K562 (cell line): ENCODE results near the gene HJV.

Experiments
- ARHGAP35 ChIP-seq: fragments of 450-650 bp; IDR thresholded peaks from 2 replicates; pipeline ENCODE4 v1.6.1; 2018; ENCODE audit not compliant: partially characterized antibody
- KLF6 ChIP-seq: fragments of 250-450 bp; sonication (Bioruptor Pico); IDR thresholded peaks from 2 replicates; pipeline ENCODE4 v1.4.0; 2020; ENCODE audit warnings: mild to moderate bottlenecking, moderate library complexity, borderline replicate concordance
- NR3C1 ChIP-seq: sonication (generic); formaldehyde crosslinking; IDR thresholded peaks from 2 replicates; pipeline ENCODE4 v1.8.1; 2022; ENCODE audit warnings: missing genetic modification reagents
- RAD21 ChIP-seq, 2 experiments: fragments of 250-450 bp in 1 of 2; fragments of 450-650 bp in 1 of 2; sonication (Bioruptor Pico) in 1 of 2; formaldehyde crosslinking in 1 of 2; IDR thresholded peaks in 1 of 2; conservative IDR thresholded peaks in 1 of 2; 2 replicates each; pipeline versions ENCODE4 v1.4.0 to v1.8.0; 2020 to 2022; ENCODE audit warnings: mild to moderate bottlenecking in 2 of 2, moderate library complexity in 1 of 2
- RBFOX2 ChIP-seq: fragments of 200-400 bp; formaldehyde crosslinking; IDR thresholded peaks from 2 replicates; pipeline ENCODE4 v1.6.1; 2017; ENCODE audit warnings: low read depth, mild to moderate bottlenecking, low read length, moderate library complexity
- SMC3 ChIP-seq: conservative IDR thresholded peaks from 2 replicates; pipeline ENCODE4 v1.6.1; 2011; ENCODE audit warnings: low read depth, low read length, improper control_type of control experiment; ENCODE audit not compliant: insufficient read depth
- SRF ChIP-seq, 2 experiments: fragments of 250-450, 450-650 bp in 1 of 2; sonication (Bioruptor Pico) in 1 of 2; sonication (generic) in 1 of 2; formaldehyde crosslinking; IDR thresholded peaks; 2 replicates each; pipeline versions ENCODE4 v1.5.0 to v1.5.1; 2020 to 2022; ENCODE audit warnings: mild to moderate bottlenecking in 1 of 2, missing genetic modification reagents in 1 of 2
- TBP ChIP-seq: optimal IDR thresholded peaks from 2 replicates; pipeline ENCODE3; 2011; ENCODE audit warnings: low read depth, low read length, improper control_type of control experiment
- YY1 ChIP-seq, 3 experiments: IDR thresholded peaks; 2 replicates each; pipeline ENCODE4 v1.6.1; 2011; ENCODE audit warnings: low read length in 2 of 3, mild to moderate bottlenecking in 2 of 3, moderate library complexity in 2 of 3, borderline replicate concordance in 1 of 3, control low read depth in 1 of 3, low read depth in 1 of 3; ENCODE audit not compliant: insufficient read depth in 3 of 3, insufficient replicate concordance in 2 of 3, control insufficient read depth in 1 of 3, insufficient read length in 1 of 3; ENCODE audit errors: extremely low read depth in 1 of 3
- ZNF282 ChIP-seq: sonication (generic); formaldehyde crosslinking; IDR thresholded peaks from 2 replicates; pipeline ENCODE4 v1.8.1; 2023; ENCODE audit warnings: missing genetic modification reagents
- TF ChIP-seq, protein P1 (sequence below), 3 experiments: IDR thresholded peaks in 2 of 3; conservative IDR thresholded peaks in 1 of 3; 2 replicates each; pipeline ENCODE4 v1.5.1; 2011 to 2012; ENCODE audit warnings: low read length in 3 of 3, mild to moderate bottlenecking in 3 of 3, control low read depth in 2 of 3, improper control_type of control experiment in 1 of 3, inconsistent platforms in 1 of 3, low read depth in 1 of 3, mixed read lengths in 1 of 3, moderate library complexity in 1 of 3; ENCODE audit not compliant: insufficient read depth in 2 of 3
- TF ChIP-seq, protein P2 (sequence below): fragments of 250-450 bp; sonication (Bioruptor Pico); IDR thresholded peaks from 2 replicates; pipeline ENCODE4 v1.8.0; 2021; ENCODE audit warnings: mild to moderate bottlenecking, moderate library complexity

GRCh38 chr1:145996433-145997015, 25.0 kb downstream of the HJV start, which contains the start of gene TXNIP:
- TF ChIP-seq SMC3 (no peak), ZNF282 (no peak), TBP (peak; percentile 98), YY1 (IDR thresholded peaks at IDR 0.05; ENCODE audit: borderline replicate concordance in 1 of 3, control insufficient read depth in 1 of 3, extremely low read depth in 1 of 3, insufficient read depth in 3 of 3, insufficient read length in 1 of 3, insufficient replicate concordance in 2 of 3, low read depth in 1 of 3, low read length in 2 of 3) (peak; percentile 21 to 89 (median 83)), ARHGAP35 (no peak), NR3C1 (CRISPR knock-in tag) (no peak), RBFOX2 (peak; percentile 94), SRF (CRISPR knock-in tag; IDR thresholded peaks at IDR 0.05) (no peak; a peak in 1 of 4 replicates), KLF6 (peak; percentile 24; the same call in 1 of the 2 replicates), RAD21 (CRISPR knock-in tag; conservative IDR thresholded peaks at IDR 0.05 in 1 of 2, IDR thresholded peaks at IDR 0.05 in 1 of 2) (no peak)
- TF ChIP-seq, protein P1, sequence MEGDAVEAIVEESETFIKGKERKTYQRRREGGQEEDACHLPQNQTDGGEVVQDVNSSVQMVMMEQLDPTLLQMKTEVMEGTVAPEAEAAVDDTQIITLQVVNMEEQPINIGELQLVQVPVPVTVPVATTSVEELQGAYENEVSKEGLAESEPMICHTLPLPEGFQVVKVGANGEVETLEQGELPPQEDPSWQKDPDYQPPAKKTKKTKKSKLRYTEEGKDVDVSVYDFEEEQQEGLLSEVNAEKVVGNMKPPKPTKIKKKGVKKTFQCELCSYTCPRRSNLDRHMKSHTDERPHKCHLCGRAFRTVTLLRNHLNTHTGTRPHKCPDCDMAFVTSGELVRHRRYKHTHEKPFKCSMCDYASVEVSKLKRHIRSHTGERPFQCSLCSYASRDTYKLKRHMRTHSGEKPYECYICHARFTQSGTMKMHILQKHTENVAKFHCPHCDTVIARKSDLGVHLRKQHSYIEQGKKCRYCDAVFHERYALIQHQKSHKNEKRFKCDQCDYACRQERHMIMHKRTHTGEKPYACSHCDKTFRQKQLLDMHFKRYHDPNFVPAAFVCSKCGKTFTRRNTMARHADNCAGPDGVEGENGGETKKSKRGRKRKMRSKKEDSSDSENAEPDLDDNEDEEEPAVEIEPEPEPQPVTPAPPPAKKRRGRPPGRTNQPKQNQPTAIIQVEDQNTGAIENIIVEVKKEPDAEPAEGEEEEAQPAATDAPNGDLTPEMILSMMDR (IDR thresholded peaks at IDR 0.05 in 2 of 3, conservative IDR thresholded peaks at IDR 0.05 in 1 of 3; ENCODE audit: insufficient read depth in 2 of 3, low read depth in 1 of 3, low read length in 3 of 3): peak in 1 of 3 experiments; percentile 4; a peak in 1 of 6 replicates
- TF ChIP-seq, protein P2, sequence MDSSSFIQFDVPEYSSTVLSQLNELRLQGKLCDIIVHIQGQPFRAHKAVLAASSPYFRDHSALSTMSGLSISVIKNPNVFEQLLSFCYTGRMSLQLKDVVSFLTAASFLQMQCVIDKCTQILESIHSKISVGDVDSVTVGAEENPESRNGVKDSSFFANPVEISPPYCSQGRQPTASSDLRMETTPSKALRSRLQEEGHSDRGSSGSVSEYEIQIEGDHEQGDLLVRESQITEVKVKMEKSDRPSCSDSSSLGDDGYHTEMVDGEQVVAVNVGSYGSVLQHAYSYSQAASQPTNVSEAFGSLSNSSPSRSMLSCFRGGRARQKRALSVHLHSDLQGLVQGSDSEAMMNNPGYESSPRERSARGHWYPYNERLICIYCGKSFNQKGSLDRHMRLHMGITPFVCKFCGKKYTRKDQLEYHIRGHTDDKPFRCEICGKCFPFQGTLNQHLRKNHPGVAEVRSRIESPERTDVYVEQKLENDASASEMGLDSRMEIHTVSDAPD: no peak
